Endothelial cell of umbilical vein (primary cell): ENCODE data around the gene FOXL3. TPM values are rescaled to one million over a fixed set of nuclear protein-coding genes. Genes with fewer than 3 reads are reported as not detected.

Experiments
- BruUV-seq: library from RNA; stranded (reverse); fragments of 400-500 nt; replicated peaks from 2 replicates; lab custom pipeline; 2021; lab: Mats Ljungman, UMichigan
- CTCF ChIA-PET: fragments of 300-600, 350-600 bp; sonication (Branson Sonifier 250); formaldehyde crosslinking; loops from one replicate; lab custom pipeline; 2021; ENCODE audit warnings: antibody characterized with exemption, inconsistent platforms; lab: Charles Lee
- POLR2A ChIA-PET: fragments of 300-600, 350-600 bp; sonication (Branson Sonifier 250); formaldehyde crosslinking; loops from one replicate; lab custom pipeline; 2021; ENCODE audit warnings: antibody characterized with exemption, inconsistent platforms; lab: Charles Lee
- DNase-seq: peaks from one replicate; pipeline ENCODE4 v3.0.0-alpha.2; 2011; ENCODE audit warnings: low read depth, low spot score
- FAIRE-seq: peaks from 2 replicates; lab custom pipeline; 2011; peaks lifted over from hg19 to GRCh38; lab: Jason Lieb, UNC
- H2AFZ ChIP-seq: 2 replicates; pipeline ENCODE4 v1.6.0; 2012; ENCODE audit warnings: low read depth, low read length, control low read depth, inconsistent platforms
- H3K27ac ChIP-seq: 2 replicates; pipeline ENCODE4 v1.5.1; 2011; ENCODE audit warnings: low read depth, mild to moderate bottlenecking, control low read depth, low read length, moderate library complexity; ENCODE audit not compliant: insufficient read depth
- H3K27me3 ChIP-seq, 2 experiments: 2 replicates each; pipeline versions ENCODE4 v1.6.0 to v1.6.1; 2011; ENCODE audit warnings: low read length in 2 of 2, mixed read lengths in 1 of 2; ENCODE audit not compliant: control insufficient read depth in 2 of 2, insufficient read depth in 2 of 2
- H3K36me3 ChIP-seq, 2 experiments: 2 replicates in 1 of 2; 3 replicates in 1 of 2; pipeline ENCODE4 v1.5.1; 2011; ENCODE audit warnings: low read length in 2 of 2, mild to moderate bottlenecking in 1 of 2, moderate library complexity in 1 of 2; ENCODE audit not compliant: control insufficient read depth in 2 of 2, insufficient read depth in 2 of 2; ENCODE audit errors: extremely low read depth in 1 of 2
- H3K4me1 ChIP-seq: 3 replicates; pipeline ENCODE4 v1.5.1; 2011; ENCODE audit warnings: mild to moderate bottlenecking, low read length; ENCODE audit not compliant: control insufficient read depth, insufficient read depth; ENCODE audit errors: extremely low read depth
- H3K4me2 ChIP-seq: 2 replicates; pipeline ENCODE4 v1.6.1; 2011; ENCODE audit warnings: low read length, control low read depth, mixed read lengths; ENCODE audit not compliant: insufficient read depth
- H3K4me3 ChIP-seq, 3 experiments: fragments of 200-600 bp in 1 of 3; sonication (generic), shearing (Covaris generic) in 1 of 3; replicated peaks in 1 of 3; 2 replicates each; pipeline ENCODE4 v1.5.1; 2011 to 2016; ENCODE audit warnings: control low read depth in 3 of 3, low read length in 3 of 3, mild to moderate bottlenecking in 2 of 3, inconsistent platforms in 1 of 3, low read depth in 1 of 3, moderate library complexity in 1 of 3; ENCODE audit not compliant: insufficient read depth in 1 of 3
- H3K79me2 ChIP-seq: 2 replicates; pipeline ENCODE4 v1.6.0; 2012; ENCODE audit warnings: low read length, inconsistent platforms; ENCODE audit not compliant: control insufficient read depth, insufficient read depth
- H3K9ac ChIP-seq: replicated peaks from 2 replicates; pipeline ENCODE3; 2011; ENCODE audit warnings: low read length, control low read depth; ENCODE audit not compliant: insufficient read depth; ENCODE audit errors: extremely low read depth
- H3K9me1 ChIP-seq: replicated peaks from 3 replicates; pipeline ENCODE4 v1.6.0; 2011; ENCODE audit warnings: mild to moderate bottlenecking, low read length; ENCODE audit not compliant: control insufficient read depth, insufficient read depth; ENCODE audit errors: extremely low read depth
- H3K9me3 ChIP-seq: replicated peaks from 2 replicates; pipeline ENCODE4 v1.5.1; 2012; ENCODE audit warnings: low read length, inconsistent platforms; ENCODE audit not compliant: control insufficient read depth, insufficient read depth
- H4K20me1 ChIP-seq: replicated peaks from 2 replicates; pipeline ENCODE3; 2011; ENCODE audit warnings: mild to moderate bottlenecking, low read length; ENCODE audit not compliant: control insufficient read depth, insufficient read depth; ENCODE audit errors: extremely low read depth
- CTCF ChIP-seq, 2 donors: IDR thresholded peaks; 1 replicate in 1 of 2; 2 replicates in 1 of 2; pipeline ENCODE4 v1.5.1; 2011; ENCODE audit warnings: low read length in 2 of 2, mild to moderate bottlenecking in 2 of 2, moderate library complexity in 2 of 2, control low read depth in 1 of 2, inconsistent platforms in 1 of 2, low read depth in 1 of 2; ENCODE audit not compliant: insufficient read depth in 1 of 2; ENCODE audit errors: extremely low read depth in 1 of 2
- FOS ChIP-seq: IDR thresholded peaks from 2 replicates; pipeline ENCODE4 v1.6.1; 2011; ENCODE audit warnings: mild to moderate bottlenecking, low read length, moderate library complexity, borderline replicate concordance; ENCODE audit not compliant: insufficient read depth
- GATA2 ChIP-seq: IDR thresholded peaks from 2 replicates; pipeline ENCODE4 v1.7.0; 2011; ENCODE audit warnings: low read depth, mild to moderate bottlenecking, moderate library complexity, mixed read lengths, low read length; ENCODE audit not compliant: insufficient read length, insufficient read depth
- JUN ChIP-seq: IDR thresholded peaks from 2 replicates; pipeline ENCODE4 v1.6.1; 2011; ENCODE audit warnings: borderline replicate concordance, low read depth; ENCODE audit not compliant: insufficient read length, insufficient read depth
- MAX ChIP-seq: IDR thresholded peaks from 2 replicates; pipeline ENCODE4 v1.6.1; 2011; ENCODE audit not compliant: insufficient read depth, insufficient read length
- MYC ChIP-seq: IDR thresholded peaks from one replicate; pipeline ENCODE4 v1.6.1; 2011; ENCODE audit warnings: mild to moderate bottlenecking, low read depth, low read length
- POLR2A ChIP-seq: IDR thresholded peaks from 2 replicates; pipeline ENCODE4 v1.6.1; 2012; ENCODE audit warnings: low read depth, mild to moderate bottlenecking, control low read depth, low read length
- POLR2AphosphoS5 ChIP-seq: IDR thresholded peaks from 2 replicates; pipeline ENCODE4 v1.6.1; 2012; ENCODE audit warnings: low read depth, mild to moderate bottlenecking, control low read depth, low read length, moderate library complexity; ENCODE audit not compliant: insufficient read depth
- dilution Hi-C: fragments of 300-500 bp; cut with MboI; formaldehyde crosslinking; loops from one replicate; pipeline ENCODE4 v1.15.0; 2019; ENCODE audit warnings: low sequenced_read_pairs; ENCODE audit not compliant: extremely low pct_ligation_motif_present
- intact Hi-C: fragments of 100-400 bp; cut with micrococcal nuclease; formaldehyde crosslinking; loops from one replicate; pipeline ENCODE4 v1.10.0; 2022
- polyA plus RNA-seq, 4 experiments: library from polyadenylated mRNA; depleted of rRNA in 3 of 4; stranded (reverse) in 3 of 4; unstranded in 1 of 4; fragments of >200 nt; gene quantifications; 2 replicates each; pipeline versions ENCODE4 v1.2.1 to v1.2.3, GENCODE V29; 2011 to 2012; ENCODE audit warnings: missing spikeins in 1 of 4
- total RNA-seq: library from RNA; stranded (reverse); gene quantifications from 2 replicates; pipeline ENCODE4 v1.2.3, GENCODE V29; 2021

The FOXL3 gene
- total and polyA plus RNA-seq, 2 donors (not counting 3 experiments of a cell fraction or from before 2014, with no cell fraction given): not detected

GRCh38 chr7:300048-300447, 10.1 kb downstream of the FOXL3 start:
- dilution Hi-C loops: no loop called here
- no peaks in the 10 kb centered on the region for H3K27me3 ChIP-seq

More at GRCh38 chr7:300048-300447, 10.1 kb downstream of the FOXL3 start:
- no peaks in the 10 kb centered on the region for H3K4me1 ChIP-seq
- H2AFZ ChIP-seq: no peak overlapping the region
- ChIA-PET POLR2A (no interaction called here), CTCF (no interaction called here)
- no peak for TF ChIP-seq CTCF (IDR thresholded peaks at IDR 0.05; ENCODE audit: extremely low read depth in 1 of 2, insufficient read depth in 1 of 2, low read depth in 1 of 2, low read length in 2 of 2)
- no peak for TF ChIP-seq JUN
- TF ChIP-seq GATA2: no peak
- no peak for TF ChIP-seq POLR2AphosphoS5
- TF ChIP-seq MAX: no peak
- no peak for TF ChIP-seq POLR2A
- TF ChIP-seq MYC: no peak
- no peak for TF ChIP-seq FOS
- BruUV-seq: no TSS peak
- H3K4me3 ChIP-seq: no peak overlapping the region
- no peak overlapping the region for H3K4me2 ChIP-seq
- no peaks in the 10 kb centered on the region for H3K36me3 ChIP-seq
- no peak overlapping the region for H3K9ac ChIP-seq
- no peak for DNase-seq
- H3K79me2 ChIP-seq: no peaks in the 10 kb centered on the region
- no peaks in the 10 kb centered on the region for H4K20me1 ChIP-seq
- H3K27ac ChIP-seq: no peak overlapping the region
- no peaks in the 10 kb centered on the region for H3K9me3 ChIP-seq
- intact Hi-C loops: no loop called here
- FAIRE-seq: no peak
- H3K9me1 ChIP-seq: no peaks in the 10 kb centered on the region
